Retinal pigment epithelial cell (primary cell): Measurements from ENCODE around the gene RAB22A.

ENCODE experiments used
- DNase-seq: peaks from one replicate; pipeline ENCODE4 v3.0.0-alpha.2; 2010; ENCODE audit warnings: low read depth
- H3K4me3 ChIP-seq: 2 replicates; pipeline ENCODE4 v1.5.1; 2011; ENCODE audit warnings: mild to moderate bottlenecking, low read length, control low read depth, moderate library complexity
- CTCF ChIP-seq: conservative IDR thresholded peaks from 2 replicates; pipeline ENCODE4 v1.5.1; 2011; ENCODE audit warnings: low read depth, low read length, control low read depth, inconsistent platforms

The RAB22A gene

GRCh38 chr20:58268936-58269619, 40.4 kb upstream of the RAB22A start:
- H3K4me3 ChIP-seq, result no peak overlapping the region
- no peak for DNase-seq
- TF ChIP-seq CTCF, result no peak

- no peak for DNase-seq
- no peak overlapping the region for H3K4me3 ChIP-seq
- TF ChIP-seq CTCF, result no peak
Measured at GRCh38 chr20:58271606-58272351, 37.7 kb upstream of the RAB22A start.

- no peak overlapping the region for H3K4me3 ChIP-seq
- DNase-seq, result no peak
- no peak for TF ChIP-seq CTCF
Measured at GRCh38 chr20:58274384-58274783, 35.1 kb upstream of the RAB22A start.

GRCh38 chr20:58277107-58277506, 32.4 kb upstream of the RAB22A start:
- no peak for DNase-seq
- H3K4me3 ChIP-seq, result no peak overlapping the region
- no peak for TF ChIP-seq CTCF

GRCh38 chr20:58277578-58278472, 31.7 kb upstream of the RAB22A start:
- H3K4me3 ChIP-seq, result no peak overlapping the region
- no peak for DNase-seq
- no peak for TF ChIP-seq CTCF

GRCh38 chr20:58286729-58287128, 22.8 kb upstream of the RAB22A start:
- no peak overlapping the region for H3K4me3 ChIP-seq
- no peak for DNase-seq
- no peak for TF ChIP-seq CTCF
